ENCODE measurements around the gene ZNF674. TPM values are rescaled to one million over a fixed set of nuclear protein-coding genes. Genes with fewer than 3 reads are reported as not detected.
A peak's percentile ranks its signal among the peaks of the same experiment; 100 is the strongest.

ZNF674 gene
- total RNA-seq, 2 donors from 2014 or later: 4.4 to 4.6 TPM

- Mint-ChIP-seq H3K27ac (peak overlapping the region; percentile 80), H3K9me3 (peaks cover 36% of the 10 kb centered on the region), H3K4me3 (peak overlapping the region; percentile 22)
Measured at GRCh38 chrX:46587753-46588171, 42.5 kb upstream of the ZNF674 start.

DNA sequence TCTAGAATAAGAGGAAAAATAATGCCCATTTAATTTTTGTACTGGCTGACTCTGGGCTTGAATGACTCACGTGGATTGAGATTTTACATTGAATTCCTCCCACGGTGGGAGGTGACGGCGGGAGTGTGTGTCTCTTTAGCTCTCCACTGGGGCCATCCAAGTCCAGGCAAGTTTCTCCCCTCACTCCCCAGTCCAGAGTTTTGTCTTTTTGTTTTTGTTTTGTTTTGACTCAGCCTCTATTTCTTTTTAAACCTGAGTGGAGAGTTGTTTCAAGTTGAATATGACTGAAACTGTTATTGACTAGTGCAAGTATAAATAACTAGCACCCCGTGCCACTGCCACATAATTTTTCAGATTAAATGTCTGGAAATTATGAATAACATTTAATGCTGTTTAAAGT lies 41.9 kb upstream of the ZNF674 start:
- Mint-ChIP-seq H3K4me1 (peaks cover 16% of the 10 kb centered on the region), H3K4me3 (no peak overlapping the region), H3K27ac (no peak overlapping the region), H3K36me3 (ENCODE audit: low read depth) (no peaks in the 10 kb centered on the region), H3K9me3 (peaks cover 38% of the 10 kb centered on the region), H3K27me3 (ENCODE audit: insufficient read depth) (no peaks in the 10 kb centered on the region)
- no peak overlapping the region for H3K27ac ChIP-seq (ENCODE audit: low read depth, low read length)
- H3K9me3 ChIP-seq (ENCODE audit: control insufficient read depth, low read length): no peaks in the 10 kb centered on the region
- H3K4me1 ChIP-seq (ENCODE audit: control insufficient read depth, insufficient read depth, low read length): no peaks in the 10 kb centered on the region
- DNase-seq: no peak
- H3K36me3 ChIP-seq (ENCODE audit: control insufficient read depth, insufficient read depth, low read length): no peaks in the 10 kb centered on the region
- WGBS, 2 experiments (ENCODE audit: insufficient coverage in 1 of 2, insufficient read length in 1 of 2): 67% methylated on average over 5 of the region's 5 CpGs; no CpG with 5 or more reads in 1 of the 2 experiments
- no peak overlapping the region for H3K9ac ChIP-seq (ENCODE audit: extremely low read depth, low read length, poor library complexity, severe bottlenecking)
- no peak overlapping the region for H3K4me3 ChIP-seq (ENCODE audit: low read length)
- no peaks in the 10 kb centered on the region for H3K27me3 ChIP-seq (ENCODE audit: control insufficient read depth, insufficient read depth, low read length, poor library complexity, severe bottlenecking)
- TF ChIP-seq, protein P1, sequence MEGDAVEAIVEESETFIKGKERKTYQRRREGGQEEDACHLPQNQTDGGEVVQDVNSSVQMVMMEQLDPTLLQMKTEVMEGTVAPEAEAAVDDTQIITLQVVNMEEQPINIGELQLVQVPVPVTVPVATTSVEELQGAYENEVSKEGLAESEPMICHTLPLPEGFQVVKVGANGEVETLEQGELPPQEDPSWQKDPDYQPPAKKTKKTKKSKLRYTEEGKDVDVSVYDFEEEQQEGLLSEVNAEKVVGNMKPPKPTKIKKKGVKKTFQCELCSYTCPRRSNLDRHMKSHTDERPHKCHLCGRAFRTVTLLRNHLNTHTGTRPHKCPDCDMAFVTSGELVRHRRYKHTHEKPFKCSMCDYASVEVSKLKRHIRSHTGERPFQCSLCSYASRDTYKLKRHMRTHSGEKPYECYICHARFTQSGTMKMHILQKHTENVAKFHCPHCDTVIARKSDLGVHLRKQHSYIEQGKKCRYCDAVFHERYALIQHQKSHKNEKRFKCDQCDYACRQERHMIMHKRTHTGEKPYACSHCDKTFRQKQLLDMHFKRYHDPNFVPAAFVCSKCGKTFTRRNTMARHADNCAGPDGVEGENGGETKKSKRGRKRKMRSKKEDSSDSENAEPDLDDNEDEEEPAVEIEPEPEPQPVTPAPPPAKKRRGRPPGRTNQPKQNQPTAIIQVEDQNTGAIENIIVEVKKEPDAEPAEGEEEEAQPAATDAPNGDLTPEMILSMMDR (conservative IDR thresholded peaks at IDR 0.05): no peak

More at GRCh38 chrX:46587753-46588171, 42.5 kb upstream of the ZNF674 start:
- Histone ChIP-seq H3K36me3 (ENCODE audit: control insufficient read depth, insufficient read depth, low read length) (no peaks in the 10 kb centered on the region), H3K27me3 (ENCODE audit: control insufficient read depth, insufficient read depth, low read length, poor library complexity, severe bottlenecking) (no peaks in the 10 kb centered on the region), H3K4me3 (ENCODE audit: low read length) (no peak overlapping the region), H3K4me1 (ENCODE audit: control insufficient read depth, insufficient read depth, low read length) (no peaks in the 10 kb centered on the region), H3K9ac (ENCODE audit: extremely low read depth, low read length, poor library complexity, severe bottlenecking) (no peak overlapping the region), H3K9me3 (ENCODE audit: control insufficient read depth, low read length) (no peaks in the 10 kb centered on the region), H3K27ac (ENCODE audit: low read depth, low read length) (no peak overlapping the region)
- H3K4me1 Mint-ChIP-seq: peaks cover 13% of the 10 kb centered on the region
- H3K27me3 Mint-ChIP-seq (ENCODE audit: insufficient read depth): no peaks in the 10 kb centered on the region
- 12 to 29% methylated on average over 1 to 4 of the region's 5 CpGs for WGBS, 2 experiments (ENCODE audit: insufficient coverage in 1 of 2, insufficient read length in 1 of 2)
- TF ChIP-seq, protein P1 (conservative IDR thresholded peaks at IDR 0.05): no peak
- peak; percentile 57 for DNase-seq
- H3K36me3 Mint-ChIP-seq (ENCODE audit: low read depth): no peaks in the 10 kb centered on the region

DNA sequence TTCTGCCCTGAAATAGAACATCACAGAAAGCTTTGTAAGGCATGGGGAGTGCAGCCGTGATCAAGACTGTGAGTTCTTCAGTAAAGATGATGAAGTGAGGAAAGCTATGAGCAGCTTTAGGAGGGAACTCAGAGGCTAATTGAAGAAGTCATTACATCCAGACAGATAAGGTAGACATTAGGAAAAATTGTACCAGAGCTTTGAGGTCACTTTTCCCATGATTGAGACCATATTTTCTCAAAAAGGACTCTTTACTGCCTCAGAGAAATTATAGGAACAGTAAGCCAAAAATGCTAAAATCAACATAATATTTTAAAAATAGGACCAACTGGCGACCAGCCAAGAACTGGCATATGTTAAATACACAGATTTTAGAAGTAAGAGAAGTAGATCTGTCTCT lies 39.5 kb upstream of the ZNF674 start:
- Histone ChIP-seq H3K9me3 (ENCODE audit: control insufficient read depth, low read length) (no peaks in the 10 kb centered on the region), H3K27ac (ENCODE audit: low read depth, low read length) (no peak overlapping the region), H3K36me3 (ENCODE audit: control insufficient read depth, insufficient read depth, low read length) (no peaks in the 10 kb centered on the region), H3K9ac (ENCODE audit: extremely low read depth, low read length, poor library complexity, severe bottlenecking) (no peak overlapping the region), H3K27me3 (ENCODE audit: control insufficient read depth, insufficient read depth, low read length, poor library complexity, severe bottlenecking) (no peaks in the 10 kb centered on the region), H3K4me3 (ENCODE audit: low read length) (no peak overlapping the region), H3K4me1 (ENCODE audit: control insufficient read depth, insufficient read depth, low read length) (no peaks in the 10 kb centered on the region)
- Mint-ChIP-seq H3K36me3 (ENCODE audit: low read depth) (no peaks in the 10 kb centered on the region), H3K27ac (no peak overlapping the region), H3K4me3 (no peak overlapping the region), H3K27me3 (ENCODE audit: insufficient read depth) (no peaks in the 10 kb centered on the region), H3K9me3 (peaks cover 40% of the 10 kb centered on the region), H3K4me1 (peaks cover 16% of the 10 kb centered on the region)
- TF ChIP-seq, protein P1 (conservative IDR thresholded peaks at IDR 0.05): no peak
- DNase-seq: no peak
- 92% methylated on average over 1 of the region's 2 CpGs; no CpG with 5 or more reads in 1 of the 2 experiments for WGBS, 2 experiments (ENCODE audit: insufficient coverage in 1 of 2, insufficient read length in 1 of 2)

Measured in endodermal cell (in vitro differentiated cells).